Measurements from ENCODE around the gene RBMS1.
"Not testable (repeated sequence)": the region's sequence is repeated elsewhere in the genome, so short reads cannot be mapped to it uniquely, and the experiment has no call there.

Gene RBMS1

DNA sequence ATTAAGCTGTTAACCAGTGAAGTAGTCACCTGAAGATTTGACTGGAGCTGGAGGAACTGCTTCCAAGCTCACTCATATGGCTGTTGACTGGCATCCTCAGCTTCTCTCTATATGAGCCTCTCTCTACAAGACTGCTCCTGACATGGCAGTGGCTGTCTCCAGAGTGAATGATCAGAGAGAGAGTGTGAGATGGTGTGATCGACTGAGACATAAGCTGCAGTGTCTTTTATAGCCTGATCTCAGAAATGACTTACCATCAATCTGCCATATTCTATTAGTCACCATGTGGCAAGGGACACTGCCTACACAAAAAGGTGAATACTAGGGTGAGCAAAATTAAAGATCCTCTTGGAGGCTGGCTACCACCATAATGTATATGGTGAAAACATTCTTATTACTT, 7.8 kb upstream of the RBMS1 start:
- no peak for DNase-seq (ENCODE audit: low read depth)

- DNase-seq (ENCODE audit: low read depth): no peak
Observed at GRCh38 chr2:160499865-160500264, 6.3 kb upstream of the RBMS1 start.

GRCh38 chr2:160498137-160498536, 4.5 kb upstream of the RBMS1 start:
- no peak for DNase-seq (ENCODE audit: low read depth)

DNA sequence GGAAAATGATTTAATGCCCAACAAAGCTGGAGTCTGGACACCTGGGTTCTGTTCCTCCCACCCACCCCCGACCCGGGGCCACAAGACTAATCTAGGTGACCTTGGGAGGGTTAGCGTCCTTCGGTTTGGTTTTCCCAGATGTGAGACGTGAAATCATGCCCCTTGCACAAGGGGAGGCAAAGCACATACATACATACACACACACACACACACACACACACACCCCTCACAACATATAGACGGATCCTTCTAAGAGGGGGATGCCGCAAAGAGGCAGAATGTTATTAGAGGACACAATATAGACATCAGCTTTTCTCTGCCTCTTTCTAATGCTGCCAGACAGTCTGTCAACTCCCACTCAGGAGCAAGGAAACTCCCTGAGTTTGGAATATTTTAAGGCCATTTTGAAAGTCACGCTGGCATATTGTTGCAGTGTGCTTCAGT, 616 bp upstream of the RBMS1 start:
- no peak for DNase-seq (ENCODE audit: low read depth)

- DNase-seq (ENCODE audit: low read depth): peak; percentile 42
Observed at GRCh38 chr2:160492401-160493226, 993 bp downstream of the RBMS1 start.

- DNase-seq (ENCODE audit: low read depth): no peak
Observed at GRCh38 chr2:160491911-160492371, 1.7 kb downstream of the RBMS1 start.

DNA sequence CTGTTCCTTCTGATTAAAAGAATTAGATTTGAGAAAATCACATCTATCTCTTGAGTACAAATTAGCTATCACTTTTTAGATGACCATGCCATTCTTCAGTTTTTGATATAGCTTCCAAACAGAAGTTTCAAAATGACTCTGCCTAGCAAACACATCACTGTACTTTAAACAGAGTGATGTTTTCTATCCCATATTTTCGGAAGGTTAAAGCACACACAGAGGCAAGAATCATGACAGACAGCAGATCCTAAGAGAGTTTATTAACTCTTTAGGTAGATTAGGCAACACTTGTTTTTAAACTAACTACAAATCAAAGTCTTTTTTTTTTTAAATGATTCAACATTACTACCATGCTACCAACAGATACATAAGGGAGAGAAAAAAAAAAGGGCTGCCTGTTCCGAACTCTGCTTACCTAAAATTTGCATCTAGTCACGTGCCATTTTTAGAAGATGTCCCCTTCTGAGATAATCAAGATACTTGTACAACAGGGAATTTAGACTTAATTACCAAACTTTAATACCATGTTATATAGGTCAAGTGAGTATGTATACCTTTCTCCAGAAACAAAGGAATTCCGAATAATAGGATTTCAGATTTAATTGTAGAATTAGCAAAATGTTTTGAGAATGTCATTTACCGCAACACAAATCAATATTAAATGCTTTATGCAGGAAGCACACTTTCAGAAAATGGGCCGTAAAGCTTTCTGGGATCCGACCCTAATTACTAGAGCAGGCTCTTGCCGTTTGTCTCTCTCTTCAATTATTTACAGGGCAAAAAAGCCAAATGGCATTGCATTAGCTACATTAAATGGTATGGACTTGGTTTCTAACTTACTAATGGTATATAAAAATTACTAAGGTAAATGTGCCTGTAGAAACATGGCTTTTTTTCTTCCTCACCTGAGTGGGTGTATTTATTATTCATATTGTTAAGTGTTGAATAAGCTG, 2.6 kb downstream of the RBMS1 start:
- DNase-seq (ENCODE audit: low read depth): no peak

DNA sequence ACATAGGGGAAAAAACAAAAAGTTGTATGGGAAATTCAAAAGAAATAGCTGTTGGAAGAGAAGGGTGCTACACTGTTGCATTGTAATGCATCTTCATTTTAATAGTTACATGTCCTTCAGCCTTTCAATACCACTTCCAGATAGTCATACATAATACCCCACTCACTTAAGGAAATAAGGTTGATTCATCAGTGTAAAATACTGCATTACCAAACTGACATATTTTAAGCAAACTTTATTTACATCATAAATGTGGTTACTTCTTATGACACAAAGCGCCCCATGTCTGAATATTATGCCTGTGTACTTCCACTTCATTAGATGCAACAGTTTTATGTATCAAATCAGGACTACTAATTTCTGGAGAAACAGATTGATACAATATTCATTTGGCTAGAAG, 4.5 kb downstream of the RBMS1 start:
- DNase-seq (ENCODE audit: low read depth): no peak

- DNase-seq (ENCODE audit: low read depth): not testable (repeated sequence)
Observed at GRCh38 chr2:160488289-160488688, 5.3 kb downstream of the RBMS1 start.

- no peak for DNase-seq (ENCODE audit: low read depth)
Observed at GRCh38 chr2:160486341-160486740, 7.3 kb downstream of the RBMS1 start.

DNA sequence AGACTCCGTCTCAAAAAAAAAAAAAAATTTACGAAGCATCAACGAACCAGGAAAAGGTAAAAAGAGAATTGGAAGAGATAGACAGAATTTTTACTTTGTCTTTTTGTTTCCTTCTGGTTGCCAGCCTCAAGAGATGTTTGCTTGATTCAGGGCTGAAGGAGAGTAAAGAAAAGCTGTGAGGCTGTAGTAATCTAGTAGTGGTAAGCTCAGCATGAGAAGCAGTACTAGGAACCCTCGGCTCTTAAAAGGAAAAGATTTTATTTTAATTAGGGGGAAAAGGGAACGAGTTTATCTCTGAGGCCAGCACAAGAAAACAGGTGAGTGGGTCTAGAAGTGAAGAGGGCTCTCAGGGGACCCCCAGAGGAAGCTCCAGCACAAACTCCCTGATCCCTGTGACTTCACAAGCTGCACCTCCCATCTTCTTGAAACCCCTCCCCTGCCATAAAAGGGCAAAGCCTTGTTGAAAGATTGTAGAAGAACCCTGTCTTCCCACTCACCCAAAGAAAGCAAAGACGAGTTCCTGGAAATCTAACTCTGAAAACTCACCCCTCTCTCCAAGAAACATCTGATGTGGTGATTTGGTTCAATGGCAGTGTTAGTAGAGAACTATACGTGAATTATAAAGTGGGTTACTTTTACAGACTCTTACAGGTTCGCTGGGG, 8.6 kb downstream of the RBMS1 start:
- no peak for DNase-seq (ENCODE audit: low read depth)

- DNase-seq (ENCODE audit: low read depth): no peak
Observed at GRCh38 chr2:160482673-160483072, 10.9 kb downstream of the RBMS1 start.

- no peak for DNase-seq (ENCODE audit: low read depth)
Observed at GRCh38 chr2:160479269-160479668, 14.3 kb downstream of the RBMS1 start.

DNA sequence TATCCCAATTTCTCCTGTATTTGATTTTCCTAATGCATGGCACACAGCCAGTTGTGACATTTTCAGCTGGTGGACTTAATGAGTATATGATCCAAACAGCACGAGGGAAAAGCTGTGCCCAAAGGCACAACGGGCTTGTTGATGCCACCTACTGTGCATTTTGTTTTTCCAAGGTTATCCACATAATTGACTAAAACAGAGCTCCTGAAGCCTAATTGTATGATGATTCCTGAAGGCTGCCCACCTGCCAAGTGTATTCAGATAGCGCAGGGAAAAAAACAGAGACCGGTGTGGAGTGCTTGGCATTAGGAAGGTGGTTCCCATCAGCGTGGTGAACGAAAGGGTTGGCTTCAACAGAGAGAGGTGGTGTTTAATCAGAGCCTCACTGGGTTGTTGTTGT, 14.9 kb downstream of the RBMS1 start:
- no peak for DNase-seq (ENCODE audit: low read depth)

DNA sequence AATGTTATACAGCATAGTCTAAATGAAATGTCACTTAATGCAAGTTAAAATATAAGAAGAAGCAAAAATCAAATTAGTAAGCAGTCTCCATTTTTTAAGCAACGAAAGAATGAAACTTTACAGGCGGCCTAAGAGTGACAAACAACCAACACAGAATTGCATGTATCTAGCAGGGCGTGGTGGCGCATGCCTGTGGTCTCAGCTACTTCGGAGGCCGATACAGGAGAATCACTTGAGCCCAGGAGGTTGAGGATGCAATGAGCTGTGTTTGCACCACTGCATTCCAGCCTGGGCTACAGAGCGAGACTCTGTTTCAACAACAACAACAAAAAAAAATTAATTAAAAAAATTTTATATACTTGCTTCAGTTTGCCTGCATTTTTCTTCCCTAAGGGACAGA, 16.6 kb downstream of the RBMS1 start:
- DNase-seq (ENCODE audit: low read depth): no peak

DNA sequence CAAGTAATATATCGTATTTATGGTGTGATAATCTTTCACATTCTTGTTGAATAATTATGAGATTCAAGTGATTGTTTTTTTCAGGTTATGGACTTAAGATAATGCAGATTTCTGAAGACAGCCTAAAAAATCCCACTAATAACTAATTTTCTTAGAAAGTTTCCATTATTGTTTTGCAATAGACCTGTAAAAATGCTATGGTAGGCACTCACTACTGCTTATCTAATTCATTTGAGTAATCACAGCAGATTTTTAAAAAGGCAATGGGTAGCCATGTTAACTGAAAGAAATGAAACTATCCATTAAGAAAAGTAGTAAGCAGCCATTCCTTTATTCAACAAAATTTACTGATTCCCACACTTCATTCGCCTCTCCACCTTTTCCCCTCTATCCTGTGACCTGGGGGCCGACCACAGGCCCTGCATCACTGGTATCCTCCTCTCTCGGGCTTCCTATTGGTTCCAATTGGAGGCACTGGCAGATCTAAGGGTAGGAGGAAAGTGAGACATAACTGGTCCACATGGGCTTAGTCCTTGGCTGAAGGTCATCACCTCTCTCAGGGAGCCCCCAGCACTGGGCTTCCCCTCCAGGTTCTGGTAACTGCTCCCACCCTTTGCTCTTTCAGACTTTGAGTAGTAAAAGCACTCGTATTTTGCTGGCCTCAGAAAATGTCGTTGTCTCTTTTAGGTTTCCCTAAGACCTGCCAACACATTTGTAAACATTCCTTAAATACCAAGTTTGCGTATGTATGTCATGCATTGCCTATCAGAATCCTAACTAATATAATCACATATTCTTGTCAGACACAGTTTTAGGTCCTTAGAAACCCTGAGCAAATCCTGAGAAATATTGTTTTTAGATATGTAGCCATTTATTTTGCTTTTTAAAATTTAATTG, 18.5 kb downstream of the RBMS1 start:
- DNase-seq (ENCODE audit: low read depth): no peak

GRCh38 chr2:160474319-160474645, 19.3 kb downstream of the RBMS1 start:
- DNase-seq (ENCODE audit: low read depth): no peak

GRCh38 chr2:160473468-160474318, 19.9 kb downstream of the RBMS1 start:
- no peak for DNase-seq (ENCODE audit: low read depth)

- DNase-seq (ENCODE audit: low read depth): no peak
Observed at GRCh38 chr2:160472839-160473251, 20.8 kb downstream of the RBMS1 start.

DNA sequence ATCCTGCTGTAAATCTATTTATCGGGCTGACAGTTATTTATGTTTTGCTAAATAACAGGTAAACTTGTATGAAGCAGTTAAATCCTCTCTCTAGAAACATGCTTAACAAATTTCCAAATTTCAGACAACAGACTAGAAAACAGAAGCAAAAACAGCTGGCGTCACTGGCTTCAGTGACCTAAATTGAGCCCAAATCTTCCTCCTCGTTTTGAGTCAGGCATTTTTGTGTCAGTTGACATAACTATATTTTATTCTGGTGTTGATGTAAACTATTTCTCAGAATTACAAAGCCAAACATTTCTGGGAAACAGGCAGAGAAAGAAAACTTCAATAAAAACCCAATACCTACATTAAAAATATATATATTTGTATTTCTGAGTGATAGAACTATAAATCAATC, 21.7 kb downstream of the RBMS1 start:
- DNase-seq (ENCODE audit: low read depth): no peak

Measured in activated T-helper 9 cell treated with anti-CD3 and anti-CD28 coated beads, Interleukin-2, amount 50 U/mL, for 16 hours (primary cell).